NCI-H1092 treated with DMSO at 0.1 percent for 48 hours (cell line): ENCODE data around the gene NEK3.
"Not testable (repeated sequence)": the region's sequence is repeated elsewhere in the genome, so short reads cannot be mapped to it uniquely, and the experiment has no call there.

Experiments used
- DNase-seq: peaks from one replicate; lab custom pipeline; 2025; lab: John Stamatoyannopoulos, UW

Gene NEK3

GRCh38 chr13:52118595-52118994 is 40.8 kb downstream of the NEK3 start:
- no peak for DNase-seq

- no peak for DNase-seq
Measured at GRCh38 chr13:52118095-52118494, 41.3 kb downstream of the NEK3 start.

GRCh38 chr13:52112591-52112990 is 46.8 kb downstream of the NEK3 start:
- DNase-seq = no peak

GRCh38 chr13:52109116-52109670 is 50.2 kb downstream of the NEK3 start:
- no peak for DNase-seq

- no peak for DNase-seq
Measured at GRCh38 chr13:52105841-52106240, 53.6 kb downstream of the NEK3 start.

- DNase-seq = no peak
Measured at GRCh38 chr13:52104624-52105023, 54.8 kb downstream of the NEK3 start.

- DNase-seq = no peak
Measured at GRCh38 chr13:52103386-52103785, 56.0 kb downstream of the NEK3 start.

- DNase-seq = not testable (repeated sequence)
Measured at GRCh38 chr13:52102423-52102822, 57.0 kb downstream of the NEK3 start.

- DNase-seq = no peak
Measured at GRCh38 chr13:52097197-52097596, 62.2 kb downstream of the NEK3 start.

GRCh38 chr13:52096748-52097147 is 62.6 kb downstream of the NEK3 start:
- DNase-seq = no peak

GRCh38 chr13:52096062-52096461 is 63.3 kb downstream of the NEK3 start:
- no peak for DNase-seq

GRCh38 chr13:52092087-52092486 is 67.3 kb downstream of the NEK3 start:
- DNase-seq = no peak

GRCh38 chr13:52091473-52091872 is 67.9 kb downstream of the NEK3 start:
- DNase-seq = no peak

GRCh38 chr13:52085421-52085820 is 74.0 kb downstream of the NEK3 start:
- DNase-seq = no peak

GRCh38 chr13:52084981-52085380 is 74.4 kb downstream of the NEK3 start:
- not testable (repeated sequence) for DNase-seq
